ENCODE measurements around the gene GPS1.

The GPS1 gene

GRCh38 chr17:82061047-82061925, 9.6 kb downstream of the GPS1 start:
- DNase-seq (ENCODE audit: low read depth): no peak
- H3K4me3 ChIP-seq (ENCODE audit: low read depth, low read length): no peak overlapping the region
- TF ChIP-seq POLR2A (IDR thresholded peaks at IDR 0.05; ENCODE audit: extremely low read depth, insufficient read length) (no peak), MYC (IDR thresholded peaks at IDR 0.05; ENCODE audit: low read depth, low read length) (no peak), MAX (IDR thresholded peaks at IDR 0.05; ENCODE audit: low read depth, low read length) (no peak)
- TF ChIP-seq, protein P1, sequence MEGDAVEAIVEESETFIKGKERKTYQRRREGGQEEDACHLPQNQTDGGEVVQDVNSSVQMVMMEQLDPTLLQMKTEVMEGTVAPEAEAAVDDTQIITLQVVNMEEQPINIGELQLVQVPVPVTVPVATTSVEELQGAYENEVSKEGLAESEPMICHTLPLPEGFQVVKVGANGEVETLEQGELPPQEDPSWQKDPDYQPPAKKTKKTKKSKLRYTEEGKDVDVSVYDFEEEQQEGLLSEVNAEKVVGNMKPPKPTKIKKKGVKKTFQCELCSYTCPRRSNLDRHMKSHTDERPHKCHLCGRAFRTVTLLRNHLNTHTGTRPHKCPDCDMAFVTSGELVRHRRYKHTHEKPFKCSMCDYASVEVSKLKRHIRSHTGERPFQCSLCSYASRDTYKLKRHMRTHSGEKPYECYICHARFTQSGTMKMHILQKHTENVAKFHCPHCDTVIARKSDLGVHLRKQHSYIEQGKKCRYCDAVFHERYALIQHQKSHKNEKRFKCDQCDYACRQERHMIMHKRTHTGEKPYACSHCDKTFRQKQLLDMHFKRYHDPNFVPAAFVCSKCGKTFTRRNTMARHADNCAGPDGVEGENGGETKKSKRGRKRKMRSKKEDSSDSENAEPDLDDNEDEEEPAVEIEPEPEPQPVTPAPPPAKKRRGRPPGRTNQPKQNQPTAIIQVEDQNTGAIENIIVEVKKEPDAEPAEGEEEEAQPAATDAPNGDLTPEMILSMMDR (IDR thresholded peaks at IDR 0.05; ENCODE audit: low read depth, low read length): no peak

GRCh38 chr17:82062076-82062983, 10.6 kb downstream of the GPS1 start:
- TF ChIP-seq POLR2A (IDR thresholded peaks at IDR 0.05; ENCODE audit: extremely low read depth, insufficient read length) (no peak), MAX (IDR thresholded peaks at IDR 0.05; ENCODE audit: low read depth, low read length) (no peak), MYC (IDR thresholded peaks at IDR 0.05; ENCODE audit: low read depth, low read length) (no peak)
- TF ChIP-seq, protein P1 (IDR thresholded peaks at IDR 0.05; ENCODE audit: low read depth, low read length): no peak
- no peak overlapping the region for H3K4me3 ChIP-seq (ENCODE audit: low read depth, low read length)
- DNase-seq (ENCODE audit: low read depth): no peak

- H3K4me3 ChIP-seq (ENCODE audit: low read depth, low read length): no peak overlapping the region
- no peak for TF ChIP-seq POLR2A (IDR thresholded peaks at IDR 0.05; ENCODE audit: extremely low read depth, insufficient read length)
- no peak for TF ChIP-seq MAX (IDR thresholded peaks at IDR 0.05; ENCODE audit: low read depth, low read length)
- no peak for TF ChIP-seq MYC (IDR thresholded peaks at IDR 0.05; ENCODE audit: low read depth, low read length)
- TF ChIP-seq, protein P1 (IDR thresholded peaks at IDR 0.05; ENCODE audit: low read depth, low read length): no peak
- DNase-seq (ENCODE audit: low read depth): no peak
Measured at GRCh38 chr17:82062984-82063368, 11.3 kb downstream of the GPS1 start.

GRCh38 chr17:82063424-82064415, 12.0 kb downstream of the GPS1 start:
- TF ChIP-seq MAX (IDR thresholded peaks at IDR 0.05; ENCODE audit: low read depth, low read length) (no peak), POLR2A (IDR thresholded peaks at IDR 0.05; ENCODE audit: extremely low read depth, insufficient read length) (no peak), MYC (IDR thresholded peaks at IDR 0.05; ENCODE audit: low read depth, low read length) (no peak)
- TF ChIP-seq, protein P1 (IDR thresholded peaks at IDR 0.05; ENCODE audit: low read depth, low read length): no peak
- peak overlapping the region; percentile 67 for H3K4me3 ChIP-seq (ENCODE audit: low read depth, low read length)
- no peak for DNase-seq (ENCODE audit: low read depth)
